HepG2 (cell line): ENCODE measurements around the gene DNAL4. TPM values are rescaled to one million over a fixed set of nuclear protein-coding genes. Genes with fewer than 3 reads are reported as not detected.

Source experiments
- ADNP ChIP-seq: sonication (generic); formaldehyde crosslinking; IDR thresholded peaks from 2 replicates; pipeline ENCODE4 v1.4.0; 2020; ENCODE audit warnings: missing genetic modification reagents
- CREBL2 ChIP-seq: sonication (generic); formaldehyde crosslinking; IDR thresholded peaks from 2 replicates; pipeline ENCODE4 v1.8.1; 2023; ENCODE audit warnings: missing genetic modification reagents, mild to moderate bottlenecking, borderline replicate concordance
- HDAC2 ChIP-seq: sonication (generic); formaldehyde crosslinking; IDR thresholded peaks from 2 replicates; pipeline ENCODE4 v1.4.0; 2020; ENCODE audit warnings: missing genetic modification reagents
- HOXA7 ChIP-seq: sonication (generic); formaldehyde crosslinking; IDR thresholded peaks from 2 replicates; pipeline ENCODE4 v1.8.1; 2022; ENCODE audit warnings: mild to moderate bottlenecking, missing genetic modification reagents, moderate library complexity
- HOXA9 ChIP-seq: sonication (generic); formaldehyde crosslinking; IDR thresholded peaks from 2 replicates; pipeline ENCODE4 v1.8.1; 2022; ENCODE audit warnings: missing genetic modification reagents, mild to moderate bottlenecking, moderate library complexity, borderline replicate concordance
- IRF1 ChIP-seq: sonication (generic); formaldehyde crosslinking; IDR thresholded peaks from 2 replicates; pipeline ENCODE4 v1.4.0; 2020; ENCODE audit warnings: low read depth, mild to moderate bottlenecking, missing genetic modification reagents
- MTF1 ChIP-seq: sonication (generic); formaldehyde crosslinking; IDR thresholded peaks from 2 replicates; pipeline ENCODE4 v1.5.0; 2020; ENCODE audit warnings: missing genetic modification reagents
- PBX3 ChIP-seq: sonication (generic); formaldehyde crosslinking; IDR thresholded peaks from 2 replicates; pipeline ENCODE4 v1.8.1; 2023; ENCODE audit warnings: missing genetic modification reagents, inconsistent platforms, borderline replicate concordance
- PITX1 ChIP-seq: sonication (generic); formaldehyde crosslinking; IDR thresholded peaks from 2 replicates; pipeline ENCODE4 v1.5.1; 2020; ENCODE audit warnings: mild to moderate bottlenecking, missing genetic modification reagents
- SMC3 ChIP-seq: IDR thresholded peaks from 2 replicates; pipeline ENCODE4 v1.6.1; 2011; ENCODE audit warnings: low read length, improper control_type of control experiment
- SMYD3 ChIP-seq: sonication (generic); formaldehyde crosslinking; IDR thresholded peaks from 2 replicates; pipeline ENCODE4 v1.8.1; 2023; ENCODE audit warnings: mild to moderate bottlenecking, missing genetic modification reagents
- STAG1 ChIP-seq: sonication (generic); formaldehyde crosslinking; IDR thresholded peaks from 2 replicates; pipeline ENCODE4 v1.4.0; 2020; ENCODE audit warnings: missing genetic modification reagents
- TAF1 ChIP-seq: sonication (generic); formaldehyde crosslinking; IDR thresholded peaks from 2 replicates; pipeline ENCODE4 v1.4.0; 2020; ENCODE audit warnings: missing genetic modification reagents
- TCF7L2 ChIP-seq: IDR thresholded peaks from 2 replicates; pipeline ENCODE4 v1.6.1; 2011; ENCODE audit warnings: mild to moderate bottlenecking, low read depth, low read length, moderate library complexity
- ZBTB26 ChIP-seq: IDR thresholded peaks from 2 replicates; pipeline ENCODE4 v1.6.1; 2016; ENCODE audit warnings: missing compliant biosample characterization, missing genetic modification reagents, borderline replicate concordance
- ZFX ChIP-seq: sonication (generic); formaldehyde crosslinking; IDR thresholded peaks from 2 replicates; pipeline ENCODE4 v1.4.0; 2020; ENCODE audit warnings: mild to moderate bottlenecking, low read depth, missing genetic modification reagents, moderate library complexity
- ZKSCAN8 ChIP-seq: IDR thresholded peaks from 2 replicates; pipeline ENCODE4 v1.6.1; 2016; ENCODE audit warnings: borderline replicate concordance, missing genetic modification reagents, missing compliant biosample characterization
- ZNF225 ChIP-seq: sonication (generic); formaldehyde crosslinking; IDR thresholded peaks from 2 replicates; pipeline ENCODE4 v1.4.0; 2020; ENCODE audit warnings: mild to moderate bottlenecking, missing genetic modification reagents
- ZNF556 ChIP-seq: sonication (generic); formaldehyde crosslinking; IDR thresholded peaks from 2 replicates; pipeline ENCODE4 v1.4.0; 2020; ENCODE audit warnings: mild to moderate bottlenecking, missing genetic modification reagents, borderline replicate concordance
- ZNF704 ChIP-seq: sonication (generic); formaldehyde crosslinking; IDR thresholded peaks from 2 replicates; pipeline ENCODE4 v1.8.1; 2023; ENCODE audit warnings: mild to moderate bottlenecking, inconsistent platforms, moderate library complexity, missing genetic modification reagents, borderline replicate concordance
- ZNF776 ChIP-seq: sonication (generic); formaldehyde crosslinking; IDR thresholded peaks from 2 replicates; pipeline ENCODE4 v1.4.0; 2020; ENCODE audit warnings: mild to moderate bottlenecking, missing genetic modification reagents
- ZNF777 ChIP-seq: sonication (generic); formaldehyde crosslinking; IDR thresholded peaks from 2 replicates; pipeline ENCODE4 v1.4.0; 2020; ENCODE audit warnings: missing genetic modification reagents
- ZNF781 ChIP-seq: sonication (generic); formaldehyde crosslinking; IDR thresholded peaks from 2 replicates; pipeline ENCODE4 v1.5.1; 2020; ENCODE audit warnings: borderline replicate concordance, mild to moderate bottlenecking, missing genetic modification reagents; ENCODE audit errors: not compliant biosample characterization
- ZNF839 ChIP-seq: sonication (generic); formaldehyde crosslinking; IDR thresholded peaks from 2 replicates; pipeline ENCODE4 v1.4.0; 2020; ENCODE audit warnings: missing genetic modification reagents, mild to moderate bottlenecking, borderline replicate concordance
- polyA plus RNA-seq, 8 experiments: library from polyadenylated mRNA; depleted of rRNA in 3 of 8; stranded (reverse) in 7 of 8; unstranded in 1 of 8; fragments of >200 nt; fragmentation: Illumina TruSeq in 4 of 8; extraction: Trizol in 4 of 8; gene quantifications; 2 replicates each; pipeline versions ENCODE4 v1.2.1 to v1.2.3, GENCODE V29; 2011 to 2016; ENCODE audit warnings: low read depth in 4 of 8, missing spikeins in 1 of 8, mixed read lengths in 1 of 8; ENCODE audit not compliant: insufficient read depth in 1 of 8
- total RNA-seq, 5 experiments: library from RNA; depleted of rRNA; stranded (reverse); fragments of >200 nt; fragmentation: Illumina TruSeq; extraction: Trizol; gene quantifications; 2 replicates each; pipeline ENCODE4 v1.2.3, GENCODE V29; 2016; ENCODE audit warnings: low read depth in 1 of 5

DNAL4 gene
- total and polyA plus RNA-seq, 2 of the 13 experiments (the other 11 are each of a cell fraction or from before 2014, with no cell fraction given), result 8.0 to 10.7 TPM

- TF ChIP-seq PBX3, result peak; percentile 69; the same call in 1 of the 2 replicates
- TF ChIP-seq TAF1 (CRISPR knock-in tag), result no peak
- peak; percentile 37 for TF ChIP-seq STAG1 (CRISPR knock-in tag)
- TF ChIP-seq ZNF704 (CRISPR knock-in tag), result no peak
- TF ChIP-seq ZNF781 (CRISPR knock-in tag), result peak; percentile 86
- no peak for TF ChIP-seq ZNF556 (CRISPR knock-in tag)
- TF ChIP-seq SMC3, result peak; percentile 25; the same call in 1 of the 2 replicates
- no peak for TF ChIP-seq SMYD3 (CRISPR knock-in tag)
- TF ChIP-seq IRF1 (CRISPR knock-in tag), result no peak
- peak; percentile 89 for TF ChIP-seq HDAC2 (CRISPR knock-in tag)
- TF ChIP-seq ZNF839 (CRISPR knock-in tag), result no peak
- TF ChIP-seq HOXA9 (CRISPR knock-in tag), result no peak
- TF ChIP-seq ZNF225, result no peak; the same call in 1 of the 2 replicates
- TF ChIP-seq ZNF777, result 0 out of 2 replicates have a peak, but pooled peaks have one; percentile 43
- TF ChIP-seq HOXA7 (CRISPR knock-in tag), result no peak
- no peak for TF ChIP-seq TCF7L2
- no peak for TF ChIP-seq ADNP (CRISPR knock-in tag)
- no peak for TF ChIP-seq ZFX (CRISPR knock-in tag)
- TF ChIP-seq MTF1 (CRISPR knock-in tag), result peak; percentile 71; the same call in 1 of the 2 replicates
- no peak for TF ChIP-seq CREBL2 (CRISPR knock-in tag)
- no peak for TF ChIP-seq ZKSCAN8 (CRISPR knock-in tag)
- no peak for TF ChIP-seq PITX1 (CRISPR knock-in tag)
- TF ChIP-seq ZNF776 (CRISPR knock-in tag), result no peak
- peak; percentile 90 for TF ChIP-seq ZBTB26 (CRISPR knock-in tag)
Observed at GRCh38 chr22:38824585-38824984, 30.6 kb upstream of the DNAL4 start (continued).
